ENCODE data around the gene AGBL5. TPM values are rescaled to one million over a fixed set of nuclear protein-coding genes. Genes with fewer than 3 reads are reported as not detected.

The AGBL5 gene
- total and polyA plus RNA-seq, 2 of the 13 experiments (the other 11 are each of a cell fraction or from before 2014, with no cell fraction given) = 55.9 to 73.3 TPM

DNA sequence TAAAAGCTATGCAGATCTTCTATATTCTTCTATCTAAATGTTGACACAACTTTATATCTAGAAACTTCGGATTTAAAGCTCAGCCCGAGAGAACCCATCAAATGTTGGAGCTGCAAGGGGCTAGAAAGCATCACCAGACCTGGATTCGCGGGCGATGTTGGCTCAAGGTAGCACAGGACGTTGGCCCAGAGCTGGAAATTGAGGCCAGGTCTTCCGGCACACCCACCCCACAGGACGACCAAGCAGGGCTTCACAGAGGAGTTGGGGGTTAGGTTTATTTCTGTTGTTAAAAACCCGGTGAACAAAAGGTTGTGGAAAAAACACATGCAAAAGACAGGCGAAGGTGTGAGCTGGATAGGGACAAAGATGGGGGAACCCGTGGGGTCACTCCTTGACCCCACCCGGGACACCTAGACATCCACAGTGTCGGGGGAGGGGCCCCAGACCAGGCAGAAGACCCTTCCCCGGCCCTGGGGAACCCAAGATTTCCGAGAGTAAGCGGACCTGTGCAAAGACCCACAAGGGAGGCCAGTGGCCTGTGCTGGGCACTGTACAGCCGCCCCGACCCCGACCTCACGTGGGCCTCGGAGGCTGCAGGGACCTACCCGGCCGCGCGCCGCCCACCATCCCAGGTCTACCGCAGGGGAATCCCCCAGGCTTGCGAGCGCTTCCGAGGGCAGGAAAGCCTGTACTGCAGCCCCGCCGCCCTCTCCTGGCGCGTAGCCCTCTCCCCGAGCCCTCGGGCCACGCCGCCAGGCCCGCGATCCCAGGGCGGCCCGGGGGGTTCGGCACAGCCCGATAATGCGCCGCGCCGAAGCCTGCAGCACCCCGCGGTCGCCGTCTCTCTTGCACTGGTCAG lies 1.8 kb upstream of the AGBL5 start (continued):
- TF ChIP-seq, protein P1, sequence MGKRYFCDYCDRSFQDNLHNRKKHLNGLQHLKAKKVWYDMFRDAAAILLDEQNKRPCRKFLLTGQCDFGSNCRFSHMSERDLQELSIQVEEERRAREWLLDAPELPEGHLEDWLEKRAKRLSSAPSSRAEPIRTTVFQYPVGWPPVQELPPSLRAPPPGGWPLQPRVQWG (CRISPR knock-in tag; IDR thresholded peaks at IDR 0.05; ENCODE audit: borderline replicate concordance, low read depth) = no peak
- TF ChIP-seq NR1H2 (CRISPR knock-in tag; IDR thresholded peaks at IDR 0.05; ENCODE audit: borderline replicate concordance, low read depth) = no peak; the same call in none of the 2 replicates
- TF ChIP-seq TSC22D2 (CRISPR knock-in tag; IDR thresholded peaks at IDR 0.05; ENCODE audit: borderline replicate concordance) = peak; percentile 88; the same call in 1 of the 2 replicates
- no peak; the same call in 1 of the 2 replicates for TF ChIP-seq ISL2 (CRISPR knock-in tag; IDR thresholded peaks at IDR 0.05)
- TF ChIP-seq NONO (IDR thresholded peaks at IDR 0.05) = no peak
- peak; percentile 60; the same call in 1 of the 2 replicates for TF ChIP-seq NONO (CRISPR knock-in tag; conservative IDR thresholded peaks at IDR 0.05)
- TF ChIP-seq MLLT10 (CRISPR knock-in tag; IDR thresholded peaks at IDR 0.05) = no peak
- no peak for TF ChIP-seq GATA4 (IDR thresholded peaks at IDR 0.05; ENCODE audit: borderline replicate concordance, low read depth)
- TF ChIP-seq, protein P2, sequence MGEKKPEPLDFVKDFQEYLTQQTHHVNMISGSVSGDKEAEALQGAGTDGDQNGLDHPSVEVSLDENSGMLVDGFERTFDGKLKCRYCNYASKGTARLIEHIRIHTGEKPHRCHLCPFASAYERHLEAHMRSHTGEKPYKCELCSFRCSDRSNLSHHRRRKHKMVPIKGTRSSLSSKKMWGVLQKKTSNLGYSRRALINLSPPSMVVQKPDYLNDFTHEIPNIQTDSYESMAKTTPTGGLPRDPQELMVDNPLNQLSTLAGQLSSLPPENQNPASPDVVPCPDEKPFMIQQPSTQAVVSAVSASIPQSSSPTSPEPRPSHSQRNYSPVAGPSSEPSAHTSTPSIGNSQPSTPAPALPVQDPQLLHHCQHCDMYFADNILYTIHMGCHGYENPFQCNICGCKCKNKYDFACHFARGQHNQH (CRISPR knock-in tag; IDR thresholded peaks at IDR 0.05) = no peak
- peak; percentile 75; the same call in 1 of the 2 replicates for TF ChIP-seq HIVEP1 (CRISPR knock-in tag; IDR thresholded peaks at IDR 0.05)
- TF ChIP-seq, protein P3, sequence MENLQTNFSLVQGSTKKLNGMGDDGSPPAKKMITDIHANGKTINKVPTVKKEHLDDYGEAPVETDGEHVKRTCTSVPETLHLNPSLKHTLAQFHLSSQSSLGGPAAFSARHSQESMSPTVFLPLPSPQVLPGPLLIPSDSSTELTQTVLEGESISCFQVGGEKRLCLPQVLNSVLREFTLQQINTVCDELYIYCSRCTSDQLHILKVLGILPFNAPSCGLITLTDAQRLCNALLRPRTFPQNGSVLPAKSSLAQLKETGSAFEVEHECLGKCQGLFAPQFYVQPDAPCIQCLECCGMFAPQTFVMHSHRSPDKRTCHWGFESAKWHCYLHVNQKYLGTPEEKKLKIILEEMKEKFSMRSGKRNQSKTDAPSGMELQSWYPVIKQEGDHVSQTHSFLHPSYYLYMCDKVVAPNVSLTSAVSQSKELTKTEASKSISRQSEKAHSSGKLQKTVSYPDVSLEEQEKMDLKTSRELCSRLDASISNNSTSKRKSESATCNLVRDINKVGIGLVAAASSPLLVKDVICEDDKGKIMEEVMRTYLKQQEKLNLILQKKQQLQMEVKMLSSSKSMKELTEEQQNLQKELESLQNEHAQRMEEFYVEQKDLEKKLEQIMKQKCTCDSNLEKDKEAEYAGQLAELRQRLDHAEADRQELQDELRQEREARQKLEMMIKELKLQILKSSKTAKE (CRISPR knock-in tag; IDR thresholded peaks at IDR 0.05; ENCODE audit: borderline replicate concordance) = no peak; the same call in 1 of the 2 replicates
- TF ChIP-seq, protein P4, sequence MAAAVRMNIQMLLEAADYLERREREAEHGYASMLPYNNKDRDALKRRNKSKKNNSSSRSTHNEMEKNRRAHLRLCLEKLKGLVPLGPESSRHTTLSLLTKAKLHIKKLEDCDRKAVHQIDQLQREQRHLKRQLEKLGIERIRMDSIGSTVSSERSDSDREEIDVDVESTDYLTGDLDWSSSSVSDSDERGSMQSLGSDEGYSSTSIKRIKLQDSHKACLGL (CRISPR knock-in tag; IDR thresholded peaks at IDR 0.05) = no peak; the same call in 1 of the 2 replicates
- peak; percentile 17; the same call in 1 of the 2 replicates for TF ChIP-seq ZNF329 (CRISPR knock-in tag; IDR thresholded peaks at IDR 0.05; ENCODE audit: low read depth)
- TF ChIP-seq, protein P5, sequence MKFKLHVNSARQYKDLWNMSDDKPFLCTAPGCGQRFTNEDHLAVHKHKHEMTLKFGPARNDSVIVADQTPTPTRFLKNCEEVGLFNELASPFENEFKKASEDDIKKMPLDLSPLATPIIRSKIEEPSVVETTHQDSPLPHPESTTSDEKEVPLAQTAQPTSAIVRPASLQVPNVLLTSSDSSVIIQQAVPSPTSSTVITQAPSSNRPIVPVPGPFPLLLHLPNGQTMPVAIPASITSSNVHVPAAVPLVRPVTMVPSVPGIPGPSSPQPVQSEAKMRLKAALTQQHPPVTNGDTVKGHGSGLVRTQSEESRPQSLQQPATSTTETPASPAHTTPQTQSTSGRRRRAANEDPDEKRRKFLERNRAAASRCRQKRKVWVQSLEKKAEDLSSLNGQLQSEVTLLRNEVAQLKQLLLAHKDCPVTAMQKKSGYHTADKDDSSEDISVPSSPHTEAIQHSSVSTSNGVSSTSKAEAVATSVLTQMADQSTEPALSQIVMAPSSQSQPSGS (CRISPR knock-in tag; IDR thresholded peaks at IDR 0.05) = no peak; the same call in 1 of the 2 replicates
- TF ChIP-seq, protein P6, sequence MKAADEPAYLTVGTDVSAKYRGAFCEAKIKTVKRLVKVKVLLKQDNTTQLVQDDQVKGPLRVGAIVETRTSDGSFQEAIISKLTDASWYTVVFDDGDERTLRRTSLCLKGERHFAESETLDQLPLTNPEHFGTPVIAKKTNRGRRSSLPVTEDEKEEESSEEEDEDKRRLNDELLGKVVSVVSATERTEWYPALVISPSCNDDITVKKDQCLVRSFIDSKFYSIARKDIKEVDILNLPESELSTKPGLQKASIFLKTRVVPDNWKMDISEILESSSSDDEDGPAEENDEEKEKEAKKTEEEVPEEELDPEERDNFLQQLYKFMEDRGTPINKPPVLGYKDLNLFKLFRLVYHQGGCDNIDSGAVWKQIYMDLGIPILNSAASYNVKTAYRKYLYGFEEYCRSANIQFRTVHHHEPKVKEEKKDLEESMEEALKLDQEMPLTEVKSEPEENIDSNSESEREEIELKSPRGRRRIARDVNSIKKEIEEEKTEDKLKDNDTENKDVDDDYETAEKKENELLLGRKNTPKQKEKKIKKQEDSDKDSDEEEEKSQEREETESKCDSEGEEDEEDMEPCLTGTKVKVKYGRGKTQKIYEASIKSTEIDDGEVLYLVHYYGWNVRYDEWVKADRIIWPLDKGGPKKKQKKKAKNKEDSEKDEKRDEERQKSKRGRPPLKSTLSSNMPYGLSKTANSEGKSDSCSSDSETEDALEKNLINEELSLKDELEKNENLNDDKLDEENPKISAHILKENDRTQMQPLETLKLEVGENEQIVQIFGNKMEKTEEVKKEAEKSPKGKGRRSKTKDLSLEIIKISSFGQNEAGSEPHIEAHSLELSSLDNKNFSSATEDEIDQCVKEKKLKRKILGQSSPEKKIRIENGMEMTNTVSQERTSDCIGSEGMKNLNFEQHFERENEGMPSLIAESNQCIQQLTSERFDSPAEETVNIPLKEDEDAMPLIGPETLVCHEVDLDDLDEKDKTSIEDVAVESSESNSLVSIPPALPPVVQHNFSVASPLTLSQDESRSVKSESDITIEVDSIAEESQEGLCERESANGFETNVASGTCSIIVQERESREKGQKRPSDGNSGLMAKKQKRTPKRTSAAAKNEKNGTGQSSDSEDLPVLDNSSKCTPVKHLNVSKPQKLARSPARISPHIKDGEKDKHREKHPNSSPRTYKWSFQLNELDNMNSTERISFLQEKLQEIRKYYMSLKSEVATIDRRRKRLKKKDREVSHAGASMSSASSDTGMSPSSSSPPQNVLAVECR (CRISPR knock-in tag; IDR thresholded peaks at IDR 0.05; ENCODE audit: borderline replicate concordance) = 0 out of 2 replicates have a peak, but pooled peaks have one; percentile 47
- TF ChIP-seq MIXL1 (CRISPR knock-in tag; IDR thresholded peaks at IDR 0.05) = no peak; the same call in 1 of the 2 replicates
- TF ChIP-seq CCAR2 (optimal IDR thresholded peaks at IDR 0.05; ENCODE audit: low read depth, low read length) = no peak
- 0 out of 2 replicates have a peak, but pooled peaks have one; percentile 74 for TF ChIP-seq TP53 (CRISPR knock-in tag; conservative IDR thresholded peaks at IDR 0.05)

Measured in HepG2 (cell line).